Keratinocyte (primary cell): ENCODE data around the gene ECI2. TPM values are rescaled to one million over a fixed set of nuclear protein-coding genes. Genes with fewer than 3 reads are reported as not detected.
A peak's percentile ranks its signal among the peaks of the same experiment; 100 is the strongest.

Experiments
- DNase-seq: peaks from one replicate; pipeline ENCODE4 v3.0.0-alpha.2; 2011; ENCODE audit warnings: low read depth, missing footprints, low spot score
- FAIRE-seq: peaks from 2 replicates; lab custom pipeline; 2011; peaks lifted over from hg19 to GRCh38; lab: Jason Lieb, UNC
- H2AFZ ChIP-seq: 2 replicates; pipeline ENCODE4 v1.6.0; 2012; ENCODE audit warnings: low read length, control low read depth, inconsistent platforms; ENCODE audit not compliant: control insufficient read depth
- H3K27ac ChIP-seq: 2 replicates; pipeline ENCODE4 v1.5.1; 2011; ENCODE audit warnings: low read length; ENCODE audit not compliant: control insufficient read depth, insufficient read depth
- H3K27me3 ChIP-seq: 3 replicates; pipeline ENCODE4 v1.6.0; 2011; ENCODE audit warnings: low read length; ENCODE audit not compliant: control insufficient read depth, insufficient read depth; ENCODE audit errors: extremely low read depth
- H3K36me3 ChIP-seq, 2 experiments: 2 replicates in 1 of 2; 3 replicates in 1 of 2; pipeline ENCODE4 v1.5.1; 2011; ENCODE audit warnings: low read length in 2 of 2, mild to moderate bottlenecking in 1 of 2; ENCODE audit not compliant: control insufficient read depth in 2 of 2, insufficient read depth in 2 of 2; ENCODE audit errors: extremely low read depth in 1 of 2
- H3K4me1 ChIP-seq: 3 replicates; pipeline ENCODE4 v1.5.1; 2011; ENCODE audit warnings: low read length; ENCODE audit not compliant: control insufficient read depth, insufficient read depth; ENCODE audit errors: extremely low read depth
- H3K4me2 ChIP-seq: 3 replicates; pipeline ENCODE4 v1.6.0; 2011; ENCODE audit warnings: low read depth, low read length; ENCODE audit not compliant: control insufficient read depth, insufficient read depth; ENCODE audit errors: extremely low read depth
- H3K4me3 ChIP-seq, 3 experiments: fragments of 200-600 bp in 1 of 3; sonication (generic) in 1 of 3; 2 replicates in 2 of 3; 3 replicates in 1 of 3; pipeline ENCODE4 v1.5.1; 2011 to 2016; ENCODE audit warnings: low read length in 3 of 3, mild to moderate bottlenecking in 3 of 3, control low read depth in 2 of 3, inconsistent platforms in 1 of 3, low read depth in 1 of 3, mixed read lengths in 1 of 3, mixed run types in 1 of 3, moderate library complexity in 1 of 3; ENCODE audit not compliant: control insufficient read depth in 2 of 3, insufficient read depth in 2 of 3; ENCODE audit errors: extremely low read depth in 1 of 3
- H3K79me2 ChIP-seq: 2 replicates; pipeline ENCODE4 v1.6.0; 2012; ENCODE audit warnings: low read length; ENCODE audit not compliant: control insufficient read depth, insufficient read depth
- H3K9ac ChIP-seq: 3 replicates; pipeline ENCODE4 v1.6.0; 2011; ENCODE audit warnings: low read length; ENCODE audit not compliant: control insufficient read depth, insufficient read depth; ENCODE audit errors: extremely low read depth
- H3K9me1 ChIP-seq: 3 replicates; pipeline ENCODE4 v1.6.0; 2011; ENCODE audit warnings: low read length; ENCODE audit not compliant: control insufficient read depth, insufficient read depth; ENCODE audit errors: extremely low read depth
- H3K9me3 ChIP-seq: 2 replicates; pipeline ENCODE4 v1.5.1; 2012; ENCODE audit warnings: low read depth, low read length; ENCODE audit not compliant: control insufficient read depth
- H4K20me1 ChIP-seq: 3 replicates; pipeline ENCODE4 v1.6.0; 2011; ENCODE audit warnings: low read length; ENCODE audit not compliant: control insufficient read depth, insufficient read depth; ENCODE audit errors: extremely low read depth
- CTCF ChIP-seq, 3 experiments: IDR thresholded peaks in 1 of 3; conservative IDR thresholded peaks in 1 of 3; optimal IDR thresholded peaks in 1 of 3; 2 replicates in 2 of 3; 3 replicates in 1 of 3; pipeline versions ENCODE3 to v1.5.1; 2011; ENCODE audit warnings: low read length in 3 of 3, mild to moderate bottlenecking in 3 of 3, moderate library complexity in 2 of 3, control low read depth in 1 of 3, inconsistent platforms in 1 of 3; ENCODE audit not compliant: insufficient read depth in 2 of 3; ENCODE audit errors: extremely low read depth in 1 of 3
- EZH2 ChIP-seq: IDR thresholded peaks from one replicate; pipeline ENCODE4 v1.6.1; 2012; ENCODE audit warnings: inconsistent platforms, mild to moderate bottlenecking, low read length, moderate library complexity
- dilution Hi-C: fragments of 300-500 bp; cut with MboI; formaldehyde crosslinking; loops from one replicate; pipeline ENCODE4 v1.7.0; 2020; ENCODE audit warnings: low sequenced_read_pairs; ENCODE audit not compliant: extremely low pct_ligation_motif_present
- polyA plus RNA-seq, 5 experiments: library from polyadenylated mRNA; depleted of rRNA in 3 of 5; stranded (reverse) in 3 of 5; stranded (forward) in 1 of 5; unstranded in 1 of 5; fragments of >200 nt; gene quantifications; 1 replicate in 1 of 5; 2 replicates in 3 of 5; 3 replicates in 1 of 5; pipeline versions ENCODE4 v1.2.1 to v1.2.3, GENCODE V29; 2011 to 2012; ENCODE audit warnings: missing spikeins in 2 of 5, low read depth in 1 of 5, low replicate concordance in 1 of 5

The ECI2 gene
- polyA plus RNA-seq, 1 donor (not counting 4 experiments of a cell fraction or from before 2014, with no cell fraction given): 41.6 TPM

GRCh38 chr6:4105980-4106536 is 29.3 kb downstream of the ECI2 start:
- DNase-seq (no peak), FAIRE-seq (no peak)
- Histone ChIP-seq H3K4me3 (no peak overlapping the region), H2AFZ (no peak overlapping the region), H4K20me1 (no peaks in the 10 kb centered on the region), H3K9me3 (no peaks in the 10 kb centered on the region), H3K36me3 (no peaks in the 10 kb centered on the region), H3K79me2 (no peaks in the 10 kb centered on the region), H3K9ac (no peak overlapping the region), H3K4me1 (peaks cover 6% of the 10 kb centered on the region), H3K27me3 (no peaks in the 10 kb centered on the region), H3K4me2 (no peak overlapping the region), H3K9me1 (no peaks in the 10 kb centered on the region), H3K27ac (no peak overlapping the region)
- dilution Hi-C loops: no loop called here
- no peak for TF ChIP-seq EZH2
- TF ChIP-seq CTCF (optimal IDR thresholded peaks at IDR 0.05 in 1 of 3, IDR thresholded peaks at IDR 0.05 in 1 of 3, conservative IDR thresholded peaks at IDR 0.05 in 1 of 3; ENCODE audit: extremely low read depth in 1 of 3, insufficient read depth in 2 of 3, low read length in 3 of 3): no peak

- DNase-seq (peak; percentile 28), FAIRE-seq (peak; percentile 94)
- TF ChIP-seq CTCF (optimal IDR thresholded peaks at IDR 0.05 in 1 of 3, IDR thresholded peaks at IDR 0.05 in 1 of 3, conservative IDR thresholded peaks at IDR 0.05 in 1 of 3; ENCODE audit: extremely low read depth in 1 of 3, insufficient read depth in 2 of 3, low read length in 3 of 3) (no peak), EZH2 (no peak)
- H3K4me3 ChIP-seq: no peak overlapping the region
- no peaks in the 10 kb centered on the region for H3K79me2 ChIP-seq
- H3K4me1 ChIP-seq: peaks cover 6% of the 10 kb centered on the region
- H3K9ac ChIP-seq: no peak overlapping the region
- no peaks in the 10 kb centered on the region for H3K9me3 ChIP-seq
- peak overlapping the region; percentile 46 for H3K4me2 ChIP-seq
- no peaks in the 10 kb centered on the region for H3K27me3 ChIP-seq
- dilution Hi-C loops: no loop called here
- no peaks in the 10 kb centered on the region for H3K9me1 ChIP-seq
- no peaks in the 10 kb centered on the region for H3K36me3 ChIP-seq
- no peak overlapping the region for H2AFZ ChIP-seq
- H3K27ac ChIP-seq: no peak overlapping the region
- no peaks in the 10 kb centered on the region for H4K20me1 ChIP-seq
Observed at GRCh38 chr6:4103929-4104328, 31.4 kb downstream of the ECI2 start.
